Right hindlimb (tissue), 1 donor: ENCODE data around the gene INSRR.

ENCODE experiments used
- DNase-seq: peaks from one replicate; pipeline ENCODE4 v3.0.0-alpha.2; 2018

INSRR gene

DNA sequence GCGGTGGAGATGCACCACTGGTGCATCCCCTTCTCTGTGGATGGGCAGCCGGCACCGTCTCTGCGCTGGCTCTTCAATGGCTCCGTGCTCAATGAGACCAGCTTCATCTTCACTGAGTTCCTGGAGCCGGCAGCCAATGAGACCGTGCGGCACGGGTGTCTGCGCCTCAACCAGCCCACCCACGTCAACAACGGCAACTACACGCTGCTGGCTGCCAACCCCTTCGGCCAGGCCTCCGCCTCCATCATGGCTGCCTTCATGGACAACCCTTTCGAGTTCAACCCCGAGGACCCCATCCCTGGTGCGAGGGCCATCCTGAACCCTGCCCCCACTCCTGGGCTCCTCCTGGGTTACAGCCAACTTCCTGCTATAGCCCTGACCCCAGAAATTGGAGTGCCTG is 14.7 kb upstream of the INSRR start:
- no peak for DNase-seq

DNA sequence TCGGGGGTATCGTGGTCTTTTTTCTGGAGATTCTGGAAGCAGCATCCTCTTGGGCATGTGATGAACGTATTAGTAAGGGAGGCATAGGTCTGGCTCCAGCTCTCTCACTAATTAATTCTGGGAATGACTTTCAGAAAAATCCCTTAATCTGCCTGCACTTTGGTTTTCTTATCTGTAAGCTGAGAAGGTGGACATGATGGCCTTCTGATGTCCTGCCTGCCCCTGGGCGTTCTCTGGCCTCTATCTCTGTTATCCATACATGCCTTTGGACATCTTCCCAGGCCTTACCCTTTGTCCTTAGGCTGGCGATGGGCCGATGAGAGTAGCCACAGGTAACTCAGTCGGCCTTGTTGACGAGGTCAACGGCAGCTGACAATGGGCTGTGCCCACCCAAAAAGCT is 10.5 kb upstream of the INSRR start:
- DNase-seq, result no peak

DNA sequence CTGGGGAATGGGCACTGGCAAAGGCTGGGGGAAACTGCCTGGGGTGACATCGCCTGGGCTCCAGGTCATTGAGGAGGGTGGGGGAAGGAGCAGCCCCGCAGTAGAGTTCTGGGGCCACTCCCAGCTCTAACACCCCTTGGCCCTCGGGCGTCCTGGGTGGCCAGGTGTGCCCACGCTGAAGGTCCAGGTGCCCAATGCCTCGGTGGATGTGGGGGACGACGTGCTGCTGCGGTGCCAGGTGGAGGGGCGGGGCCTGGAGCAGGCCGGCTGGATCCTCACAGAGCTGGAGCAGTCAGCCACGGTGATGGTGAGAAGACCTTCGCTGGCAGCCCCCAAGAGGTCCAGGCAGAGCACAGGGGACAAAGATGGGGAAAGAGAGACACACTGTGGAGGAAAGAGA is 9.4 kb upstream of the INSRR start:
- no peak for DNase-seq

- DNase-seq, result no peak
These were observed 7.5 kb upstream of the INSRR start for GRCh38 chr1:156866249-156866909.

DNA sequence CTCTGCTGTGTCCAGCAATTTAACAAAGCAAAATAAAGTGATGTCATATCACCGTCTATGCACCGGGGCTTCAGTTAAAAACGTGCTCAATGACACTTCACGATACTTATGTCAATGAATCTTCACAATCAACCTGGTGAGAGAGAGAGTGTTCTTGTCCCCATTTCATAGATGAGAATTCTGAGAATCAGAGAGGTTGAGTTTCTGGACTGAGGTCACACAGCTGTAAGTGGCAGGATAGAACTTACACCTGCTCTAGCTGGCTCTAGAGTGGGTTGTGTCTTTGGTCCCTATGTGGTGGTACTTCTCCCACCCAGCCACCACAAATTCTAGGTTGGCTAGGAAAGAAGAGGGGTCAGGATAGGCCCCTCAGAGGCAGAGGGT is 6.9 kb upstream of the INSRR start:
- DNase-seq, result no peak

GRCh38 chr1:156865258-156865657 is 6.3 kb upstream of the INSRR start:
- DNase-seq, result no peak

DNA sequence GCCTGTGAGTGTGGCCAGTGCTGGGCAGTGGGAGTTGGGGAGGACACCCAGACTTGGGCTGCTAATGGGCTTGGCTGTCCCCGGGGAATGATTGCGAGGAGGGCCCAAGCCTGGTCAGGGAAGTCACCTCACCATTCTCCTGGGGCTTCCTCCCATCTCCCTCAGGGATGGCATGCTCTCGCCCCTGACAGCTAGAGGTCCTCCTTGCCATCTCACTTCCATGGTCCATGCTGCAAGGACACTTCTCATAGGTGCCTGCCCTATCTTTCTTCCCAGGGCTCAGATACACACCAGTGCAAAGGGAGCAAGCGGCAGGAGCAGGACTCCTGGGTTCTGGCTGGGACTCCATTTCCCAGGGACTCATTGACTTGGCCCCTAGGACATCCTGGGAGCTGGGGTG is 5.9 kb upstream of the INSRR start:
- DNase-seq, result no peak

GRCh38 chr1:156863631-156864030 is 4.7 kb upstream of the INSRR start:
- DNase-seq, result no peak

DNA sequence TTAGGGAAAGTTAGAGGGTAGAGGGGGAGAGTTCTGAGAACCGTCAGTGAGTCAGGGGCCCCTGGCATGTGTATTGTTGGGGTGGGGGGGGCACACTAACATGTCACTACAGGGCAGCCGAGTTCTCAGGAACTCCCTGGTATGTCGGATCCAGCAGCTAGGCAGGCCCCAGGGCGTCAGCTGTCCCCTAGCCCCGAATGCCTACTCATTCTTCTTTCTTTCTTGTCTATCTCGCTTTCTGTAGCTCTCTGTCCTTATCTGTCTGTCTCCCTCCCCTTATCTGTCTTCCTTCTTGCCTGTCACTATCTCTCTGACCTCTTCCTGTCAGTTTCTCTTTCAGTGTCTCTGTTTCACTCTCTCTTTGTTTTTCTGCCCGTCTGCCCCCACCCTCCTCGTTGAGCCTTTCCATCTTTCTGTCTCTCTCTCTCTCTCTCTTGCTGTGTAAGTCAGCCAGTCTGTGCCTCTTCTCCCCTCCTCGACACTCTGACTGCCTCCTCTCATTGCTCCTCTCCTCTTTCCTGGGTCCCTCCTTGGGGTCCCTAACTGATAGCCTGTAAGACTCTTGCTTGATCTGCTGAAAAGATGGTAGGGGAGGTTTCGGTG is 4.2 kb upstream of the INSRR start:
- no peak for DNase-seq

DNA sequence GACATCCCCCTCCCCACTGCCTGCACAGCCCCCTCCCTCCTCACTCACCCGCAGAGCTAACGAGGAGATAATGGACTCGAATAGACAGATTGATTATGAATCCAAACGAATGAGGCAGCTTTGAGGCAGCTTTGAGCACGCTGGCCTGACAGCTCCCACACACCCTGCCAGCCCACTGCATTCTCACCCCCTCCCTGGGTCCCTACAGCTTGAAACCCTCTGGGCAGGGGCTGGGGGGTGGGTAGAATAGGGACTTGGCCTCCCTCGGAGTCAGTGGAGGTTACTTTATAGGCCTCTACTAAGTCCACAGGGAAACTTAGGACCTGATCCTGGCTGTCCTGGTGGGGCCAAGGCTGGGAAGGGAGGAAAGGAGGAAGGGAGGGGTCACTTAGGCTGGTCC is 3.7 kb upstream of the INSRR start:
- DNase-seq, result no peak

DNA sequence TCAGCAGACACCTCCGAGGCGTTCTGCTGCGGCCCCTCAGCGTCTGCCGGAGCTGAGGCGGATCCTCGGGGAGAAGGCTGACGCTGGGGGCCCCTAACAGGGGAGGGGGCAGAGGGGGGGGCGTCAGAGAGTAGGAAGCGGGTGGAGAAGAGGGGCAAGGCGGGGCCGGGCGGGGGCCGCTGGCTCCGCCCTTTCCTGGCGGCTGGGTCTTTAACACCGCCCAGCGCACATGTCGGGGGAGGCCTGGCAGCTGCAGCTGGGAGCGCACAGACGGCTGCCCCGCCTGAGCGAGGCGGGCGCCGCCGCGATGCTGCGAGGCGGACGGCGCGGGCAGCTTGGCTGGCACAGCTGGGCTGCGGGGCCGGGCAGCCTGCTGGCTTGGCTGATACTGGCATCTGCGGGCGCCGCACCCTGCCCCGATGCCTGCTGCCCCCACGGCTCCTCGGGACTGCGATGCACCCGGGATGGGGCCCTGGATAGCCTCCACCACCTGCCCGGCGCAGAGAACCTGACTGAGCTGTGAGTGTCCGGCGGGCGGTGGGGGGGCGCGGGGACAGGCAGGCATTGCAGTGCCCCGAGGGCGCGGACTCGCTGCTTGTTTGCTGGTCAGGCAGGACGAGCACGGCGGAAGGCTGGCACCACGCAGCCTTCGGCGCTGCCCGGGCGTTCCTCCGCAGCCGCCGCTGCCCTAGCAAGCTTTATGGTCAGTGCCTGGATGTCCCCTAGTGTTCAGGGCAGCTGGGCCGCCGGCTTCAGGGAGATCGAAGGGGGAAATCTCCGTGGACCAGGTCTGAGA is 1.9 kb upstream of the INSRR start, which contains the start of gene NTRK1:
TSS of gene NTRK1 (plus strand) at position 238 of the 796 bp plus-strand sequence. CDS start at position 308, 70 bp downstream.
- DNase-seq, result peak; percentile 78

- DNase-seq, result peak; percentile 72
These were observed 1.3 kb upstream of the INSRR start for GRCh38 chr1:156860113-156860627.

DNA sequence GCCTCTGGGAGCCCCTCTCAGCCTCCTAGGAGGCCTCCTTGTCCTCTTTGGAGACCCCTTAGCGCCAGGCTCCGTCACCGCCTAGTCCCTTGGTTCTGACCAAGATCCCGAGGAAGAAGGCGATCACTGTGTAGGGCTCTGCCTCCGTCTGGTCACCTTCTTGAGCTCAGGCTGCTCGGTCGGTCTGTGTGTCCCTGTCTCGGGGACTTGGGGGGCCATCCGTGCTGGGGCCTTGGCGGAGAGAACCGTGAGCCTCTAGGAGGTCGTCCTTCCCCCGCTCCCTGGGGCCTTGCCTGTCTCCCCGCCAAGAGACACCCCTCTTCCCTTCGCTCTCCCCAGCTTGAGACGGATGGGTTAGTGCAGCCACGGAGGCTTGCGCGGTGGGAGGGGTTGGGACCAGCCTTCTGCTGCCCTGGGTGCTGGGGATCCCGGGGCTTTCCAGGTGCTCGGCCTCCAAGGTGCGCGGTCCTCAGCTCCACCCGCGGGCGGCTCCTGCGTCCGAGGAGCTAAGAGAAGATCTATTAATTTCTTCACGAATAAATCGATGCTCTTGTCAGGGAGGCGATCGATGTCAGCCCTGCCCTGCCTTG is 701 bp upstream of the INSRR start:
- no peak for DNase-seq

- DNase-seq, result no peak
These were observed 361 bp downstream of the INSRR start for GRCh38 chr1:156858555-156858956.

DNA sequence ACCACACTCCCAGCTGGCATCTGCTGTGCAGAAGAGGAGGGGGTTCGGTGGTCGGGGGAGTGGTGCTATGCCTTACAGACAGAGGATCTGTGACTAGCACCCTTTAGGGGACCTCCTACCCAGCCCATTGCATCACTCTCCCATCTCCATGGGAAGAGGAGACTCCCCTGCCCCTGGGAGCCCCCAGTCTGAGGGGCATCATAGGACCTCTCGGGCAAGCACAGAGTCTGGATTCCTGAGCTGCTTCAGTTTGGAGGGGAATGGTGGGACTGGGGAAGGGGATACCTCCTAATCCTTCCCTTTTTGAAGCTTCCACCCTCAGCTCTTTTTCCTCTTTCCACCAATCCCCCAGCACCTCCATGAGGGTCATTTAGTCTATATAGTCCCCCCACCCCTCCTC is 1.4 kb downstream of the INSRR start:
- DNase-seq, result no peak

DNA sequence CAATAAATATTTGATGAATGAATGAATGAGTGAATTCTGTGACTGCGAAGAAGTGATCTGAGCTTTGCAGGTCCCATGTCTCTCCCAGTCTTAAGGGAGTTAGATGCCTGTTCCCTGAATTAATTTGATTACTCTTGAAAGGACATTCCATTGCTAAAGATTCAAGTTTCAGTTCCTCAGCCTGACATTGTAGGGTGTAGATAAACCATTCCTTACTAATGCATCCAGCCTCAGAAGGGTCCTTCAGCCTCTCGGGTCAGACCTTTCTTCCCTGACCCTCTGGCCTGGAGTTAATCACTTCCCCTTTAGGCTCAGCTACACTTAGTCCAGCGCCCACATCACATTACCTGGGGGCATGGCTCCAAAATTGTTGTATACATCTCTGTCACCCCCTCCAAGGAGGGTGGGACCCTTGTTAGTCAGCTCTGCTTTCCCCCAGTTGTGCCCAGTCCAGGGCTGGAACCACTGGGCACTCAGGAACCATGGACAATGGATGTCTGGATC is 2.6 kb downstream of the INSRR start:
- DNase-seq, result no peak

DNA sequence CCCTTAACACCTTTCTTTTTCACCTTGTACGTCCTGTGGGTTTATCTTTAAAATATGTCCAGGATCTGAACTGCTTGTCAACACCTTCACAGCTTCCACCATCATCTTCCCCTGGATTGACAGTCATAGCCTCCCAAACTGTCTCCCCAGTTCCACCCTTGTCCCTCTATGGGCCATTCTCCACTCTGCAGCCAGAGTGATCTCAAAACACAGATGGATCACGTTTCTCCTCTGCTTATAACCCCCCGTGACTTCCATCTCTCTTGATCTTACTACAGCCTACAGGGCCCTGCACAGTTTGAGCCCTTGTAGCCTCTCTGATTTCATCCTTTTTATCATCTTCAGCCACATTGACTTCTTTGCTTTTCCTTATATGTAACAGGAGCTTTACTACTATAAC is 4.3 kb downstream of the INSRR start:
- DNase-seq, result no peak

- DNase-seq, result no peak
These were observed 5.2 kb downstream of the INSRR start for GRCh38 chr1:156853761-156854160.

DNA sequence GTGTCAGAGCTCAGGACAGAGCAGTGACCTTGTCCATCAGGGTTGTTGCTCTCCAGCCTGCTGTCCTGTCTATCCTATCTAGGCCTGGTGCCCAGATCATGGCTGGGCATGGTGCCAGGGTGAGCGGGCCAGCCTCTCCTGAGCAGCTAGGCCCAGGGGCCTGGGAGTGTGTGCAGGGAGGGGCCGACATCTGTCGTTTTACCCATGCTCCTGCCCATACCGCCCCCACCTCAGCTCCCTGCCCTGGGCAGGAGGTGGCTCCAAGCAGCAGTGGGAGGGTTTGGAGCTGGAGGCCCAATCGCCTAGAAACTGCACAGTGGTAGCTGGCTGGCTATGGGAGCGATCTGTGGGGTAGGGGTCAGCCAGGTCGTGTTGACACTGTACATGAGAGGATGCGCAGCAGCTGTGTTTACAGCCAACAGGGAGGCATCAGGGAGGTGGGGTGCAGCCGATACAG is 6.5 kb downstream of the INSRR start:
- peak; percentile 76 for DNase-seq

- DNase-seq, result no peak
These were observed 7.0 kb downstream of the INSRR start for GRCh38 chr1:156851779-156852417.

- DNase-seq, result no peak
These were observed 9.8 kb downstream of the INSRR start for GRCh38 chr1:156849151-156849496.

DNA sequence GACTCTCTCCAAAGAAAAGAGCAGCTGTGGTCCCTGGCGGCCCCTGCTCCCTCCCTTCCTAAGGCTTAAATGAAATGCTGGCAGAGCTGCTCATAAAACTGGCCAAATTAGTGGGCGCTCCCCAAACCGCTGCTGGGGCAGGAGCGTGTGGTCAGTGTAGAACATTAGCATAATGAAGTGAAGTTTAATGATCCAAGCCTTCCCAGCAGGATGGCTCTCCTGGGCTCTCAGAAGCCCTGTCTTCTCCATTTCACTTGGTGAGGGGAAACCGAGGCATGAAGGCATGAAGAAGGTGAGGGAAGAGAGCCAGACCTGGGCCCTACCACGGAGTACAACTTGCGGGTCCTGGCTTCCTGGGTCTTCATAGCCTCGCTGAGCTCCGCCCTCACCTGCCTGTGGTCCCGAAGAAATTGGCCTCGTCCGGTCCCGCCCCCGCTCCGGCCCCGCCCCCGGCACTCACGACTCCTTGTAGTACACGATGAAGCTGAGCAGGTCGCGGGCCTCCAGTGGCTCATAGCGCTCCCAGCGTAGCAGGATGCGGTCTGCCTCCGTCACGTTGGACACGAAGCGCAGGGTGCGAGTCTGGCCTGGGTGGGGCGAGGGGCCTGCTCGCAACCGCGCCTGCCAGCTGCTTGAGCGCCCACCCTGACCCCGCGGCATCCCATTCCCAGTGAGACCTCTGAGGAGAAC is 10.3 kb downstream of the INSRR start:
- no peak for DNase-seq
